ENCODE measurements around the gene CERK. TPM values are rescaled to one million over a fixed set of nuclear protein-coding genes. Genes with fewer than 3 reads are reported as not detected.

The CERK gene
- total RNA-seq, 4 donors from 2014 or later = 37.3 to 51.1 (median 48.0) TPM

- Histone ChIP-seq H3K27me3 (no peaks in the 10 kb centered on the region), H3K4me3 (no peak overlapping the region), H3K9me3 (no peaks in the 10 kb centered on the region), H3K36me3 (peaks cover 17 to 90% (median 80%) of the 10 kb centered on the region in 4 donors), H3K27ac (replicated peaks in 1 of 4) (no peak overlapping the region), H3K4me1 (peaks cover 0 to 11% (median 4%) of the 10 kb centered on the region in 4 donors)
- DNase-seq (ENCODE audit: extremely low spot score) = no peak
- WGBS = 94% methylated on average over 19 of the region's 21 CpGs
- intact Hi-C loops (cut with DNase I) = no loop called here
- no peak for TF ChIP-seq CTCF (IDR thresholded peaks at IDR 0.05)
Observed at GRCh38 chr22:46665151-46665695, 72.8 kb downstream of the CERK start.

- H3K27me3 ChIP-seq = no peaks in the 10 kb centered on the region
- DNase-seq (ENCODE audit: extremely low spot score) = no peak
- H3K9me3 ChIP-seq = no peaks in the 10 kb centered on the region
- TF ChIP-seq POLR2AphosphoS5 (IDR thresholded peaks at IDR 0.05) = no peak
- no peak for TF ChIP-seq CTCF (IDR thresholded peaks at IDR 0.05)
- no peak for TF ChIP-seq POLR2A (IDR thresholded peaks at IDR 0.05; ENCODE audit: low read depth)
- TF ChIP-seq EP300 (IDR thresholded peaks at IDR 0.05) = no peak
- peaks cover 0 to 11% (median 4%) of the 10 kb centered on the region in 4 donors for H3K4me1 ChIP-seq
- no peak overlapping the region for H3K4me3 ChIP-seq
- 87% methylated on average over 6 of the region's 13 CpGs for WGBS
- H3K36me3 ChIP-seq = peaks cover 17 to 88% (median 80%) of the 10 kb centered on the region in 4 donors
- intact Hi-C loops (cut with DNase I) = no loop called here
- H3K27ac ChIP-seq (replicated peaks in 1 of 4) = no peak overlapping the region
Observed at GRCh38 chr22:46664301-46664855, 73.7 kb downstream of the CERK start.

GRCh38 chr22:46663436-46664100 is 74.5 kb downstream of the CERK start:
- H3K4me3 ChIP-seq = no peak overlapping the region
- H3K36me3 ChIP-seq = peaks cover 17 to 88% (median 80%) of the 10 kb centered on the region in 4 donors
- DNase-seq (ENCODE audit: extremely low spot score) = no peak
- no peaks in the 10 kb centered on the region for H3K27me3 ChIP-seq
- H3K27ac ChIP-seq (replicated peaks in 1 of 4) = no peak overlapping the region
- no peaks in the 10 kb centered on the region for H3K9me3 ChIP-seq
- no peak for TF ChIP-seq POLR2AphosphoS5 (IDR thresholded peaks at IDR 0.05)
- no peak for TF ChIP-seq POLR2A (IDR thresholded peaks at IDR 0.05; ENCODE audit: low read depth)
- no peak for TF ChIP-seq EP300 (IDR thresholded peaks at IDR 0.05)
- no peak for TF ChIP-seq CTCF (IDR thresholded peaks at IDR 0.05)
- 94% methylated on average over 21 of the region's 28 CpGs for WGBS
- intact Hi-C loops (cut with DNase I) = no loop called here
- peaks cover 0 to 11% (median 4%) of the 10 kb centered on the region in 4 donors for H3K4me1 ChIP-seq

GRCh38 chr22:46663001-46663400 is 75.1 kb downstream of the CERK start:
- Histone ChIP-seq H3K27ac (replicated peaks in 1 of 4) (no peak overlapping the region), H3K36me3 (peaks cover 17 to 88% (median 79%) of the 10 kb centered on the region in 4 donors)

More at GRCh38 chr22:46663001-46663400, 75.1 kb downstream of the CERK start:
- Histone ChIP-seq H3K9me3 (no peaks in the 10 kb centered on the region), H3K4me1 (peaks cover 0 to 15% (median 3%) of the 10 kb centered on the region in 4 donors), H3K27me3 (no peaks in the 10 kb centered on the region), H3K4me3 (no peak overlapping the region)
- no peak for DNase-seq (ENCODE audit: extremely low spot score)
- TF ChIP-seq EP300 (IDR thresholded peaks at IDR 0.05) = no peak
- TF ChIP-seq POLR2AphosphoS5 (IDR thresholded peaks at IDR 0.05) = no peak
- TF ChIP-seq CTCF (IDR thresholded peaks at IDR 0.05) = no peak
- no peak for TF ChIP-seq POLR2A (IDR thresholded peaks at IDR 0.05; ENCODE audit: low read depth)
- intact Hi-C loops (cut with DNase I) = no loop called here
- 96% methylated on average over 22 of the region's 26 CpGs for WGBS

All from esophagus muscularis mucosa (tissue), 4 donors.